GM18505 (cell line): ENCODE measurements around the gene PSMB10.

Experiments used
- ATAC-seq: cut with Tn5 transposase; IDR thresholded peaks from one replicate; pipeline ENCODE4 v1.9.1; 2021; ENCODE audit not compliant: unreplicated experiment
- POLR2A ChIP-seq: IDR thresholded peaks from 4 replicates; pipeline ENCODE4 v1.6.1; 2011; ENCODE audit warnings: borderline replicate concordance; ENCODE audit not compliant: insufficient read depth, insufficient read length; ENCODE audit errors: extremely low read depth

Gene PSMB10

GRCh38 chr16:67954421-67955196 lies 18.0 kb upstream of the PSMB10 start:
- ATAC-seq = no peak
- no peak for TF ChIP-seq POLR2A

- TF ChIP-seq POLR2A = no peak
- no peak for ATAC-seq
These were observed 17.2 kb upstream of the PSMB10 start for GRCh38 chr16:67953641-67954375.

GRCh38 chr16:67951485-67951884 lies 14.8 kb upstream of the PSMB10 start:
- ATAC-seq = no peak
- no peak for TF ChIP-seq POLR2A

DNA sequence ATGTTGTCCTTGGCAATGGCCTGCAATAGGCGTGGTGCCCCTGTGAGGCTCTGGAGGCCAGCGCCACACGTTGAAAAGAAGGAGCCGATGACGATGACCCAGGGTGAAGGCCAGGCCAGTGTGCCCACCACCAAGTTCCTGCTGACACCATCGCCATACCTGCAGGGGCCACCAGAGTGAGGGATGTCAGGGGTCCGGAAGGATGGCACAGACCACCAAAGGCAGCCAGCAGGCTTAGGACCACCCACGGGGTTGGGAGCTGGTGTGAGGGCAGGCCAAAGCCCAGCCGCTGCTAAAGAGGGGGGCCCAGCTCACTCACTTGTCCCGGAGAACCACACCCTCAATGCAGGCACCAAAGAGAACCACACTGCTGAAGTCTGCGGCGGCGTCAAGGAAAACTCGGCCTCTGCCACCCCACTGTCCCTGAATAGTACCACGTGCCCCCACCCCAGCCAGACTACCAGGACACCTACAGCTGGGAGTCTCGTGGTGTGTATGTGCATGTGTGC lies 13.7 kb upstream of the PSMB10 start:
- no peak for ATAC-seq
- no peak for TF ChIP-seq POLR2A

DNA sequence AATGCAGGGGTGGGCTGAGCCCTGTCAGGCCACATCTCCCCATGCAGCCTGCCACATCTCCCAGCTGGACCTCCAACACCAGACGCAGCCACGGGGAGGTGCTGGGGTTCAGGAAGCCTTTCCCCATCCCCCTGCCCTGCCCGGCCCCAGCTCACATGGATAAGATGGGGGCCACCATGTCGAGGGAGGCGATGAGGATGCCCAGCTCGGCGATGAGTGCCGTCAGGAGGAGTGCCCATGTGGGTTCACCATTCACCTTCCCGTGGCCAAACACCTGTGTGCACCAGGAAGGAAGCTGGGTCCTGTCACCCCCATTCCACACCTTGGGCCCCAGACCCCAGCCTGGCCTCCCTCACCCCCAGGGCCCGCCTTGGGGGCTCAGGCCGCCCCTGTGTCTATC lies 13.0 kb upstream of the PSMB10 start:
- TF ChIP-seq POLR2A = no peak
- ATAC-seq = no peak

GRCh38 chr16:67948015-67948414 lies 11.4 kb upstream of the PSMB10 start:
- ATAC-seq = no peak
- no peak for TF ChIP-seq POLR2A

- TF ChIP-seq POLR2A = no peak
- no peak for ATAC-seq
These were observed 10.4 kb upstream of the PSMB10 start for GRCh38 chr16:67946966-67947558.

DNA sequence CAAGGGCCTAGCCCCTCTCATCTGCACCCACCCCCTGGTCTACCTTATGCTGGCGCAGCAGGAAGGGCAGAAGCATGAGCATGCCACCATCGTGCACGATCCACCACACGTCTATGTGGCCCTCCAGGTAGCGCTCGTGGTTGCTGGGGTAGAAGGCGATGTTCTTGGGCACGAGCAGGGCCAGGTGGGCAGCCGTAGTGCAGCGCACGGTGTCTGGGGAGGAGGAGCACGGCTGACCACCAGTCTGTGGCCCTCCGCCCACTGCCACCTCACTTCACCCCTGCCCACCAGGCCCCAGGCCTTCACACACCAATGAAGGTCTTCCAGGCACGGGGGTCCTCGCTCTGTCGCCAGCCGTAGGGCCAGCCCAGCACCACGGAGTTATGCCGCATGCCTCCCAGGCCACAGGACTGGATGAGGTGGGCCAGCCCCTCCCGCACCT lies 9.5 kb upstream of the PSMB10 start:
- no peak for ATAC-seq
- TF ChIP-seq POLR2A = no peak

- ATAC-seq = no peak
- TF ChIP-seq POLR2A = no peak
These were observed 8.8 kb upstream of the PSMB10 start for GRCh38 chr16:67945392-67945933.

- TF ChIP-seq POLR2A = no peak
- ATAC-seq = no peak
These were observed 8.2 kb upstream of the PSMB10 start for GRCh38 chr16:67944690-67945391.

- TF ChIP-seq POLR2A = no peak
- no peak for ATAC-seq
These were observed 7.2 kb upstream of the PSMB10 start, which contains the start of gene LCAT for GRCh38 chr16:67943619-67944504. Gene LCAT (minus strand): TSS chr16:67944120. CDS start chr16:67944101, 19 bp downstream.

DNA sequence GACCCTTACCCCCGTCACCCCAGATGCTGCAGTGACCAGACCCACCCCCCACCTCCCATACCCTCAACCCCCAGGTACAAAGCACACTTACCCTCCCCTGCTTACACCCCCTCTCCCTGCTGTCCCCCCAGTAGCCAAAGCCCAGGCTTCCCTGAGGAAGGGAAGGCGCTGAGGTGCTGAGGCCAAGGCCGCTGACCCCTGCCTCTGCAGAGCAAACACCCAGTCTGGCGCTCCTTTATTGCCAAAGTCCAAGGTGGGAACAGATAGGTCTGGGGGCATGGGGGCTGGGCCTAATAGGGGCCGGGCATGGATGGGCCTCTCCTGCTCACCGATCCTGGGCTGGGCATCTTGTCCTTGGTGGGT lies 6.6 kb upstream of the PSMB10 start:
- TF ChIP-seq POLR2A = no peak
- no peak for ATAC-seq
